ENCODE data around the gene HARBI1. TPM values are rescaled to one million over a fixed set of nuclear protein-coding genes. Genes with fewer than 3 reads are reported as not detected.

HARBI1 gene
- total and polyA plus RNA-seq, 9 of the 15 experiments (the other 6 are each of a cell fraction or from before 2014, with no cell fraction given) = 3.5 to 8.4 (median 5.5) TPM

DNA sequence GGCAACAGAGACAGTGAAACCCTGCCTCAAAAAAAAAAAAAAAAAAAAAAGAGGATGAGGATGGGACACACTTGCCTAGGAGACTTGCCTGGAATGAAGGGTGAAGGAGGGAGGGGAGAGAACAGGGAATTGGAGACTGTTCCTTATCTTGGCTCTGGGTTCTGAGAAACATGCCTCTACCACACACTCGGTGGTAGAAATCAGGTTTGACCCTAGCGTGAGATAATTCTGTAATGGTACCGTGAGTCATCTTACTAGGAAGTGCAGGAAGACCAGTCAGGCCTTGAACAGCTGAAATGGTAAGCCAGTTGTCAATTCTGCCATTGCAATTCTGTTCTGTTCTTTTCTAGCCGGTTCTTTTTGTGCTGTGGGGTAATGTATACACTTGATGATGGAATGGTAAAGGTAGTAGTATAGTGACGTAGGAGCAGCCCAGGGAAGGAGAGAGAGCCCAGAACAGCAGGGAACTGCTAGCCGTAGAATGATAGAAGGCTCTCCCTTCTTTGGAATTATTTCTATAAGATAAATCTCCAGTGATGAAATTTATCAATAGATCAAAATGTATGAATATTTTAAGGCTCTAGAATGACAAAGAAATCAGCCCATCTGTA is 19.3 kb downstream of the HARBI1 start (continued):
- TF ChIP-seq, protein P1, sequence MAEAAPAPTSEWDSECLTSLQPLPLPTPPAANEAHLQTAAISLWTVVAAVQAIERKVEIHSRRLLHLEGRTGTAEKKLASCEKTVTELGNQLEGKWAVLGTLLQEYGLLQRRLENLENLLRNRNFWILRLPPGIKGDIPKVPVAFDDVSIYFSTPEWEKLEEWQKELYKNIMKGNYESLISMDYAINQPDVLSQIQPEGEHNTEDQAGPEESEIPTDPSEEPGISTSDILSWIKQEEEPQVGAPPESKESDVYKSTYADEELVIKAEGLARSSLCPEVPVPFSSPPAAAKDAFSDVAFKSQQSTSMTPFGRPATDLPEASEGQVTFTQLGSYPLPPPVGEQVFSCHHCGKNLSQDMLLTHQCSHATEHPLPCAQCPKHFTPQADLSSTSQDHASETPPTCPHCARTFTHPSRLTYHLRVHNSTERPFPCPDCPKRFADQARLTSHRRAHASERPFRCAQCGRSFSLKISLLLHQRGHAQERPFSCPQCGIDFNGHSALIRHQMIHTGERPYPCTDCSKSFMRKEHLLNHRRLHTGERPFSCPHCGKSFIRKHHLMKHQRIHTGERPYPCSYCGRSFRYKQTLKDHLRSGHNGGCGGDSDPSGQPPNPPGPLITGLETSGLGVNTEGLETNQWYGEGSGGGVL (CRISPR knock-in tag; IDR thresholded peaks at IDR 0.05) = no peak
- peak; percentile 54 to 65; a peak in 2 of 4 replicates for TF ChIP-seq FOXK2 (conservative IDR thresholded peaks at IDR 0.05 in 1 of 2, IDR thresholded peaks at IDR 0.05 in 1 of 2; ENCODE audit: low read depth in 2 of 2)
- TF ChIP-seq YBX1 (IDR thresholded peaks at IDR 0.05) = no peak
- TF ChIP-seq, protein P2, sequence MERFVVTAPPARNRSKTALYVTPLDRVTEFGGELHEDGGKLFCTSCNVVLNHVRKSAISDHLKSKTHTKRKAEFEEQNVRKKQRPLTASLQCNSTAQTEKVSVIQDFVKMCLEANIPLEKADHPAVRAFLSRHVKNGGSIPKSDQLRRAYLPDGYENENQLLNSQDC (CRISPR knock-in tag; IDR thresholded peaks at IDR 0.05) = no peak
- TF ChIP-seq SAP30 (IDR thresholded peaks at IDR 0.05; ENCODE audit: borderline replicate concordance, insufficient read depth, low read depth, low read length, poor library complexity, severe bottlenecking) = no peak
- TF ChIP-seq CBFA2T3 (IDR thresholded peaks at IDR 0.05) = peak; percentile 77
- TF ChIP-seq ADNP (tag; IDR thresholded peaks at IDR 0.05) = no peak
- TF ChIP-seq, protein P3, sequence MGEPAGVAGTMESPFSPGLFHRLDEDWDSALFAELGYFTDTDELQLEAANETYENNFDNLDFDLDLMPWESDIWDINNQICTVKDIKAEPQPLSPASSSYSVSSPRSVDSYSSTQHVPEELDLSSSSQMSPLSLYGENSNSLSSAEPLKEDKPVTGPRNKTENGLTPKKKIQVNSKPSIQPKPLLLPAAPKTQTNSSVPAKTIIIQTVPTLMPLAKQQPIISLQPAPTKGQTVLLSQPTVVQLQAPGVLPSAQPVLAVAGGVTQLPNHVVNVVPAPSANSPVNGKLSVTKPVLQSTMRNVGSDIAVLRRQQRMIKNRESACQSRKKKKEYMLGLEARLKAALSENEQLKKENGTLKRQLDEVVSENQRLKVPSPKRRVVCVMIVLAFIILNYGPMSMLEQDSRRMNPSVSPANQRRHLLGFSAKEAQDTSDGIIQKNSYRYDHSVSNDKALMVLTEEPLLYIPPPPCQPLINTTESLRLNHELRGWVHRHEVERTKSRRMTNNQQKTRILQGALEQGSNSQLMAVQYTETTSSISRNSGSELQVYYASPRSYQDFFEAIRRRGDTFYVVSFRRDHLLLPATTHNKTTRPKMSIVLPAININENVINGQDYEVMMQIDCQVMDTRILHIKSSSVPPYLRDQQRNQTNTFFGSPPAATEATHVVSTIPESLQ (CRISPR knock-in tag; IDR thresholded peaks at IDR 0.05) = no peak
- TF ChIP-seq STAT5A (IDR thresholded peaks at IDR 0.05; ENCODE audit: borderline replicate concordance, low read length) = peak; percentile 89
- TF ChIP-seq, protein P4, sequence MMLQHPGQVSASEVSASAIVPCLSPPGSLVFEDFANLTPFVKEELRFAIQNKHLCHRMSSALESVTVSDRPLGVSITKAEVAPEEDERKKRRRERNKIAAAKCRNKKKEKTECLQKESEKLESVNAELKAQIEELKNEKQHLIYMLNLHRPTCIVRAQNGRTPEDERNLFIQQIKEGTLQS (IDR thresholded peaks at IDR 0.05) = peak; percentile 93
- TF ChIP-seq, protein P4 (CRISPR knock-in tag; conservative IDR thresholded peaks at IDR 0.05) = 0 out of 2 replicates have a peak, but pooled peaks have one; percentile 30
- TF ChIP-seq, protein P5, sequence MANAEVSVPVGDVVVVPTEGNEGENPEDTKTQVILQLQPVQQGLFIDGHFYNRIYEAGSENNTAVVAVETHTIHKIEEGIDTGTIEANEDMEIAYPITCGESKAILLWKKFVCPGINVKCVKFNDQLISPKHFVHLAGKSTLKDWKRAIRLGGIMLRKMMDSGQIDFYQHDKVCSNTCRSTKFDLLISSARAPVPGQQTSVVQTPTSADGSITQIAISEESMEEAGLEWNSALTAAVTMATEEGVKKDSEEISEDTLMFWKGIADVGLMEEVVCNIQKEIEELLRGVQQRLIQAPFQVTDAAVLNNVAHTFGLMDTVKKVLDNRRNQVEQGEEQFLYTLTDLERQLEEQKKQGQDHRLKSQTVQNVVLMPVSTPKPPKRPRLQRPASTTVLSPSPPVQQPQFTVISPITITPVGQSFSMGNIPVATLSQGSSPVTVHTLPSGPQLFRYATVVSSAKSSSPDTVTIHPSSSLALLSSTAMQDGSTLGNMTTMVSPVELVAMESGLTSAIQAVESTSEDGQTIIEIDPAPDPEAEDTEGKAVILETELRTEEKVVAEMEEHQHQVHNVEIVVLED (CRISPR knock-in tag; IDR thresholded peaks at IDR 0.05) = no peak
- no peak for TF ChIP-seq NR2C2 (CRISPR knock-in tag; IDR thresholded peaks at IDR 0.05)
- peak; percentile 68 for TF ChIP-seq NR2C2 (tag; IDR thresholded peaks at IDR 0.05)
- peak; percentile 19; the same call in 1 of the 2 replicates for TF ChIP-seq CREB1 (IDR thresholded peaks at IDR 0.05)
- no peak for TF ChIP-seq CREB1 (CRISPR knock-in tag; IDR thresholded peaks at IDR 0.05)
- TF ChIP-seq CHCHD3 (CRISPR knock-in tag; IDR thresholded peaks at IDR 0.05) = no peak
- peak; percentile 40; the same call in 1 of the 2 replicates for TF ChIP-seq MBD2 (IDR thresholded peaks at IDR 0.05; ENCODE audit: borderline replicate concordance, low read depth)
- TF ChIP-seq PHB2 (IDR thresholded peaks at IDR 0.05; ENCODE audit: low read depth) = no peak
- TF ChIP-seq, protein P6, sequence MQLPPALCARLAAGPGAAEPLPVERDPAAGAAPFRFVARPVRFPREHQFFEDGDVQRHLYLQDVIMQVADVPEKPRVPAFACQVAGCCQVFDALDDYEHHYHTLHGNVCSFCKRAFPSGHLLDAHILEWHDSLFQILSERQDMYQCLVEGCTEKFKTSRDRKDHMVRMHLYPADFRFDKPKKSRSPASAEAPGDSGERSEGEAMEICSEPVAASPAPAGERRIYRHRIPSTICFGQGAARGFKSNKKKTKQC (CRISPR knock-in tag; IDR thresholded peaks at IDR 0.05) = no peak
- 0 out of 2 replicates have a peak, but pooled peaks have one; percentile 64 for TF ChIP-seq JUNB (CRISPR knock-in tag; conservative IDR thresholded peaks at IDR 0.05)
- TF ChIP-seq ELF1 (tag; IDR thresholded peaks at IDR 0.05) = peak; percentile 61; the same call in 1 of the 2 replicates

All from K562 (cell line).